Smooth muscle cell (in vitro differentiated cells): Measurements from ENCODE around the gene CPLX1. TPM values are rescaled to one million over a fixed set of nuclear protein-coding genes. Genes with fewer than 3 reads are reported as not detected.

Source experiments
- DNase-seq: peaks from one replicate; lab custom pipeline; 2025; ENCODE audit not compliant: unreplicated experiment; lab: John Stamatoyannopoulos, UW
- H2AFZ ChIP-seq: fragments of 200-600 bp; sonication (generic); 2 replicates; pipeline ENCODE4 v1.6.0; 2016; ENCODE audit warnings: antibody characterized with exemption, low read depth, mild to moderate bottlenecking
- H3F3A ChIP-seq: fragments of 200-600 bp; sonication (generic); 2 replicates; pipeline ENCODE4 v1.6.0; 2017; ENCODE audit warnings: antibody characterized with exemption, low read depth
- H3K27ac ChIP-seq: fragments of 200-600 bp; sonication (generic); 2 replicates; pipeline ENCODE4 v1.5.1; 2016; ENCODE audit warnings: low read depth, mild to moderate bottlenecking
- H3K27me3 ChIP-seq: fragments of 200-600 bp; sonication (generic); 2 replicates; pipeline ENCODE4 v1.6.1; 2016; ENCODE audit warnings: low read depth, mild to moderate bottlenecking
- H3K36me3 ChIP-seq: fragments of 200-600 bp; sonication (generic); 2 replicates; pipeline ENCODE4 v1.5.1; 2016; ENCODE audit warnings: low read depth
- H3K4me1 ChIP-seq: fragments of 200-600 bp; sonication (generic); 2 replicates; pipeline ENCODE4 v1.5.1; 2016; ENCODE audit warnings: low read depth
- H3K4me2 ChIP-seq: fragments of 200-600 bp; sonication (generic); 2 replicates; pipeline ENCODE4 v1.6.0; 2016; ENCODE audit warnings: mild to moderate bottlenecking
- H3K4me3 ChIP-seq: fragments of 200-600 bp; sonication (generic); 2 replicates; pipeline ENCODE4 v1.5.1; 2016; ENCODE audit warnings: mild to moderate bottlenecking
- H3K79me2 ChIP-seq: fragments of 200-600 bp; sonication (generic); 2 replicates; pipeline ENCODE4 v1.6.0; 2016; ENCODE audit warnings: low read depth, mild to moderate bottlenecking
- H3K9ac ChIP-seq: fragments of 200-600 bp; sonication (generic); 2 replicates; pipeline ENCODE4 v1.6.0; 2016; ENCODE audit warnings: low read depth
- H3K9me3 ChIP-seq: fragments of 200-600 bp; sonication (generic); replicated peaks from 2 replicates; pipeline ENCODE4 v1.5.1; 2016; ENCODE audit warnings: low read depth
- H4K20me1 ChIP-seq: fragments of 200-600 bp; sonication (generic); 2 replicates; pipeline ENCODE4 v1.6.0; 2016; ENCODE audit warnings: low read depth
- WGBS: methylation state at CpG from one replicate; pipeline ENCODE4 v1.1.7; 2016; ENCODE audit warnings: low lambda C conversion rate; 5-methylcytosine and 5-hydroxymethylcytosine counted together
- polyA plus RNA-seq: library from polyadenylated mRNA; unstranded; fragments of >200 nt; fragmentation: Nextera tagmentation; extraction: Ambion mirVana; gene quantifications from 2 replicates; pipeline ENCODE4 v1.2.1, GENCODE V29; 2016
- total RNA-seq: library from RNA; depleted of rRNA; stranded (reverse); fragments of >200 nt; gene quantifications from 2 replicates; pipeline ENCODE4 v1.2.3, GENCODE V29; 2014
- TF ChIP-seq, protein P1 (sequence below): fragments of 200-600 bp; sonication (generic); IDR thresholded peaks from 2 replicates; pipeline ENCODE4 v1.5.1; 2017; ENCODE audit warnings: borderline replicate concordance, mild to moderate bottlenecking, antibody characterized with exemption; ENCODE audit not compliant: insufficient read depth, poor library complexity, severe bottlenecking

CPLX1 gene
- total and polyA plus RNA-seq, 2 experiments from 2014 or later, result not detected

DNA sequence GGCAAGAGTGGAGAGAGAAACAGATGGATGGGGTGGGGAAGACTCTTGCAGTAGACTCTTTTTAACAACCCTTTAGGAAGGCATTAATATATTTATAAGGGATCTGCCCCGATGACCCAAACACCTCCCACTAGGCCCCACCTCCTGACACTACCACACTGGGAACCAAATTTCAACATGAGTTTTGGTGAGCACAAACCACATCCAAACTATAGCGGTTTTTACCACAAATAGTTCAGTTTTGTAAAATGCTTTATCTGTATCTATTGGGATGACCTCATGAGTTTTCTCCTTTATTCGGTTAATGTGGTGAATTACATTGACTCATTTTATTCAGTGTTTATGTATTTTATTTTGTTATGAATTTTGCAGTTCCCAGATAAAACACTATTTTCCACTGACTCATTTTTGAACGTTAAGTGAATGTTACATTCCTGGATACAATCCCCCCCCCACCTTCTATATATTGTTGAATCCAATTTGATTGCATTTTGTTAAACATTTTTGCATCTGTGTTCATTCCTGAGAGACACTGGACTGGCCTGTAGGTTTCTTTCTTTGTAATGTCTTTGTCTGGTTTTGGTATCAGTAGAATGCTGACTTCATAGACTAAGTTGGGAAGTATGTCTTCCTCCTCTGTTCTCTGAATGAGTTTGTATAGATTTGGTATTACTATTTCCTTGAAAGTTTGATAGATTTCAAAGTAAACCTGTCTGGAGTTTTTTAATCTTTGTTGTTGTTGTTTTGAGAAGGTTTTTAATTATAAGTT, 13.9 kb upstream of the CPLX1 start:
- Histone ChIP-seq H3K4me3 (no peak overlapping the region), H3K36me3 (no peaks in the 10 kb centered on the region), H4K20me1 (no peaks in the 10 kb centered on the region), H3K4me1 (no peaks in the 10 kb centered on the region), H3K9me3 (no peaks in the 10 kb centered on the region), H3K4me2 (no peak overlapping the region), H3K9ac (no peak overlapping the region), H3K27ac (no peak overlapping the region), H3K27me3 (no peaks in the 10 kb centered on the region), H3K79me2 (no peaks in the 10 kb centered on the region), H3F3A (no peaks in the 10 kb centered on the region), H2AFZ (no peak overlapping the region)
- DNase-seq, result no peak
- WGBS, result 95% methylated on average over 4 of the region's 4 CpGs
- TF ChIP-seq, protein P1, sequence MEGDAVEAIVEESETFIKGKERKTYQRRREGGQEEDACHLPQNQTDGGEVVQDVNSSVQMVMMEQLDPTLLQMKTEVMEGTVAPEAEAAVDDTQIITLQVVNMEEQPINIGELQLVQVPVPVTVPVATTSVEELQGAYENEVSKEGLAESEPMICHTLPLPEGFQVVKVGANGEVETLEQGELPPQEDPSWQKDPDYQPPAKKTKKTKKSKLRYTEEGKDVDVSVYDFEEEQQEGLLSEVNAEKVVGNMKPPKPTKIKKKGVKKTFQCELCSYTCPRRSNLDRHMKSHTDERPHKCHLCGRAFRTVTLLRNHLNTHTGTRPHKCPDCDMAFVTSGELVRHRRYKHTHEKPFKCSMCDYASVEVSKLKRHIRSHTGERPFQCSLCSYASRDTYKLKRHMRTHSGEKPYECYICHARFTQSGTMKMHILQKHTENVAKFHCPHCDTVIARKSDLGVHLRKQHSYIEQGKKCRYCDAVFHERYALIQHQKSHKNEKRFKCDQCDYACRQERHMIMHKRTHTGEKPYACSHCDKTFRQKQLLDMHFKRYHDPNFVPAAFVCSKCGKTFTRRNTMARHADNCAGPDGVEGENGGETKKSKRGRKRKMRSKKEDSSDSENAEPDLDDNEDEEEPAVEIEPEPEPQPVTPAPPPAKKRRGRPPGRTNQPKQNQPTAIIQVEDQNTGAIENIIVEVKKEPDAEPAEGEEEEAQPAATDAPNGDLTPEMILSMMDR, result no peak

DNA sequence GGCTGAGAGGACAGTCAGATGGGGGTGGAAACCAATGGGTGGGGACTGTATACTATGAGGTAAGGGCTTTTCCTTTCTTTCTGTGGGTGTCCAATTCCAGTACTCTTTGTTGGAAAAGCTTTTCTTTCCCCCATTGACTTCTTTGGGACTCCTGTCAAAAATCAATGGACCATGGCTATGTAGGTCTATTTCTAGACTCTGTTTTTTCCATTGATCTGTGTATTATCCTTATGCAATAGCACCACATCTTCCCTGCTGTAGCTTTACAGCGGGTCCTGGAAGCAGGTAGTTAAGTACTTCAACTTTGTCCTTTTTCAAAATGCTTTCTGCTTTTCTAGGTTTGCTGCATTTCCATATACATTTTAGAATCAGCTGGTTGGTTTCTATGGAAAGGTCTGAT, 11.8 kb upstream of the CPLX1 start:
- H3K27ac ChIP-seq, result no peak overlapping the region
- no peak for DNase-seq
- TF ChIP-seq, protein P1, result no peak
- H3K4me2 ChIP-seq, result no peak overlapping the region
- H4K20me1 ChIP-seq, result no peaks in the 10 kb centered on the region
- H2AFZ ChIP-seq, result no peak overlapping the region
- WGBS, result 96% methylated on average over 1 of the region's 1 CpG
- no peaks in the 10 kb centered on the region for H3K79me2 ChIP-seq
- H3K4me1 ChIP-seq, result no peaks in the 10 kb centered on the region
- H3K9me3 ChIP-seq, result no peaks in the 10 kb centered on the region
- H3K27me3 ChIP-seq, result no peaks in the 10 kb centered on the region
- H3K36me3 ChIP-seq, result no peaks in the 10 kb centered on the region
- no peaks in the 10 kb centered on the region for H3F3A ChIP-seq
- no peak overlapping the region for H3K4me3 ChIP-seq
- no peak overlapping the region for H3K9ac ChIP-seq

DNA sequence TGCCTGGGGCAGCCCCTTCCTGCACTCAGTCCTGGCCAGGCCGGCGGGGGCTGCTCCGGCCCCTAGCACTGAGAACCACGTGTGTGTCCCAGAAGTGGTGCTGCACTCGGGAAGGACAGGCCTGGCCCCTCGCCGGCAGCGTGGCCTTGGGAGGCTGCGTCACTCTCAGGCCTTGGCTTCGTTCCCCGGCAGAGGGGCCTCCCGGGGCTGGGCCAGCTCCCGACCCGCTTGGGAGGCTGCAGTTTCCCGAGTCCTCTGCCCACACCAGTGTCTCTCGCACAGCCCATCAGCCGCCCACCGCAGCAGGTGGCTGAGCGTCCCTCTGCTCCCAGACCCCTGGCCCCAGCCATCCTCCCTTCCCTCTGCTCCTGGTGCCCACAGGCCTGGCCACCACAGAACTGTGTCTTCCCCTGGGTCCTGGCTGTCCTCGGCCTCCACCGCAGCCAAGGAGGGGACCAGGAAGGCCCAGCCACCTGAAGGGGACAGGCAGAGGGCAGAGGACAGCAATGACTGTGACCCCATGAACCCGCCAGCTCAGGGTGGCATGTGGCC, 10.9 kb upstream of the CPLX1 start:
- Histone ChIP-seq H3K4me1 (no peaks in the 10 kb centered on the region), H3K27me3 (no peaks in the 10 kb centered on the region), H3K4me3 (no peak overlapping the region), H3F3A (no peaks in the 10 kb centered on the region), H3K9me3 (no peaks in the 10 kb centered on the region), H3K4me2 (no peak overlapping the region), H3K36me3 (no peaks in the 10 kb centered on the region), H3K9ac (no peak overlapping the region), H4K20me1 (no peaks in the 10 kb centered on the region), H3K79me2 (no peaks in the 10 kb centered on the region), H2AFZ (no peak overlapping the region), H3K27ac (no peak overlapping the region)
- TF ChIP-seq, protein P1, result no peak
- DNase-seq, result no peak
- WGBS, result 93% methylated on average over 22 of the region's 22 CpGs

DNA sequence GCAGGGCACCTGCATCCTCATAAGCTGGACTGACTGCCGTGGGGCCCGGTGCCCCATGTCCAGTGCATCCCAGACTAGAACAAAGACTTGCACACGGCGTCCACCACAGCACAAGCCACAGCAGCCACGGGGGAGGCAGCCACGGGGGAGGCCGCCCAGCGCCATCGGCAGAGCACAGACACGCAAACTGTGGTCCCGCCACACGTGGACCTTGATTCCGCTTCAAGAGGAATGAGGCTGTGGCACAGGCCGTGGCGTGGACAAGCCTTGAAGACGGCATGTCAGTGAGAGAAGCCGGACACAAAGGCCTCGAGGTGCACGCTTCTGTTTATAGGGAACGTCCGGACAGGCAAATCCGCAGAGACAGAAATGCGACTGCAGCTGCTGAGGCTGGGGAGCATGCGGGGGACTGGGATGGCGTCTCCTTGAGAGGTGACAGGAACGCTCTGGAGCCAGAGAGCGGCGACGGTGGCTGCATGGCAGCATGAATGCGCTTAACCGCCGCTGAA, 10.1 kb upstream of the CPLX1 start:
- Histone ChIP-seq H3K9me3 (no peaks in the 10 kb centered on the region), H3K4me1 (no peaks in the 10 kb centered on the region), H3K27me3 (no peaks in the 10 kb centered on the region), H3K27ac (no peak overlapping the region), H2AFZ (no peak overlapping the region), H3K4me3 (no peak overlapping the region), H3K36me3 (no peaks in the 10 kb centered on the region), H3K79me2 (no peaks in the 10 kb centered on the region), H3K4me2 (no peak overlapping the region), H4K20me1 (no peaks in the 10 kb centered on the region), H3F3A (no peaks in the 10 kb centered on the region), H3K9ac (no peak overlapping the region)
- no peak for DNase-seq
- WGBS, result 96% methylated on average over 32 of the region's 32 CpGs
- TF ChIP-seq, protein P1, result no peak
